ENCODE results near the gene SLC24A4.

Gene SLC24A4

DNA sequence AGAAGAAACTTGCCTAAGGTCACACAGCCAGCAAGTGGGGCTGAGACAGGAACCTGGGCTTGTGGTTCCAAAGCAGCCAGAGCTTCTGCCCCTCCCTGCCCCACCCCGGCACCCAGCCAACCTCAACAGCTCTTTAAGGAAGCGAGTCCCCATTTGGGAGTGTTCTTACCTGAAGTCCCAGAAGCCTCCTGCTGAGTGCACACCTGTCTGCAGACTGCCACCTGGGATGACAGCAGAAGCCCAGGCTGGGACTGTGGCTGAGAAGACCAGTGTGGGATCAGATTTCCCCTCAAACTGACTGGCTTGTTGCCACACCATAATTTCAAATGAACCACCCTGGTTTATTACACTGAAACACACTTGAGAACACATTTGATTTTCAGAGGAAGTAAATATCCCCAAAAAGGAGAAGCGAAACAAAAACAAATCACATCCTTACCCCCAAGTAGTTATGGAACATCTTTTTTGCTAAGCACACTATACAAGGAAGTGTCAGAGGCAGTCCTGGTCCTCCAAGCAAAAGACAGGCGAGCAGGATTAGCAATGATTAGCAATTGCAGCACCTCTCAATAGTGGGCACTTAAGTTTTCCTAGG, 184.3 kb downstream of the SLC24A4 start:
- no peak for DNase-seq

DNA sequence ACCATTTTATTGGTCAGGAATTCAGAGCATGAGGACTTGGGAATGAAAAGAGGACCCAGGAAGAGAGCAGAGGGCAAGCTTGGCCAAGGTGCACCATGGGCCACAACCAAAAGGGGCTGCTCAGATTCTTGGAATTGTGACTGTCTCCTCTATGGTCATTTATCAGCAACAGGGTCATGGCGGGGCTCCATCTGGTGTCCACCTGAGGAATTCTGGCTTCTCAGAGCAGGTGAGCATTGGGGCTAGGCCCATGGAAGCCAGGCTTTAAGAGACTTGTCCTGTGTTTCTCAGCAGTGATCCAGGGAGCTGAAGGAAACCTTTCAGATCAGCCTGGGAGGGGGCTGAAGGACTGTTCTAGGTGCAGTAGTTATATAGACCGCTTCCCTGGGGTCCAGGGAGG, 188.0 kb downstream of the SLC24A4 start:
- DNase-seq = no peak

DNA sequence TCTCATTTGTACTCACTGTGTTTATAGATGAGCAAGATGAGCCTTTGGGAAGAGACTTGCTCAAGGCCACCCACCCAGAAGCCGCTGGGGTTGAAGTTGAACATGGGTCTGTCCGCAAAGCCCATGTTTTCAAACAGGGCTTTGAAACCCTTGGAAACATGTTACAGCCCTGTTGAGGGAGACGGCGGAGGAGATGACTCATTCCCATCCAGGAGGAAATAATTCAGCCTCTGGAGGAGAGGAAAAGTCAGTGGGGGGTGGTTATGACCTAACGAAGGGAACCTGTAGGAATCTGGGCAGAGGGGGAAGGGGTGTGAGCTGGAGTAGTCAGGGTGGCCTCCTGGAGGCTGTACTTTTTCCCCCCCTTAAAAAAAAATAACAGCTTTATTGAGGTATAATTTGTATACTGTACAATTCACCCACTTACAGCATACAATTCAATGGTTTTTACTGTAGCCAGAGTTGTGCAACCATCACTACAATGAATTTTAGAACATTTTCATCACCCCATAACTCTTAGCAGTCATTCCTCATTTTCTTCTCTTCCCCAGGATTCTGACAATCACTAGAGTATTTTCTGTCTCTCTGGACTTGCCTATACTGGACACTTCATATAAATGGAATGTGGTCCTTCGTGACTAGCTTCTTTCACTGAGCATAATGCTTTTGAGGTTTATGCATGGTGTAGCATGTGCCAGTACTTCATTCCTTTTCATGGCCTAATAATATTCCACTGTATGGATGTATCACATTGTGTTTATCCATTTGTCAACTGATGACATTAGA, 188.7 kb downstream of the SLC24A4 start:
- no peak for DNase-seq

DNA sequence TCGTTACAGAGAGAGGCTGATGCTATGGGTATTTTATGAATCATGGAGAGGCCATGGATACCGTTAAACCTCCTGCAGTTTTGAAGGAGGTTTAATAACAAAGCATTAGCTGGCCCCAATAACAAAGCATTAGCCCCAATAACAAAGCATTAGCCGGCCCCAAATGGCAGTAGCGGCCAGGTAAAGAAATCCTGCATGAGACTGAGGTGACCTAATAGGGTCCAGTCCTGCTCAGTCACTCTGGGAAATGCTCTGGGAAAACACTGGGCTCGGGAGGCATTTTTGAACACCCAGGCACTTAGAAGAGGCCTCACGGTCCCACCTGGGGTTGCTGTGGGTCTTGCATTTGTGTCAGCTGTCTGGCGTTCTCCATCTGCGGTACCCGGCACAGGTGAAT, 189.8 kb downstream of the SLC24A4 start:
- DNase-seq = no peak

DNA sequence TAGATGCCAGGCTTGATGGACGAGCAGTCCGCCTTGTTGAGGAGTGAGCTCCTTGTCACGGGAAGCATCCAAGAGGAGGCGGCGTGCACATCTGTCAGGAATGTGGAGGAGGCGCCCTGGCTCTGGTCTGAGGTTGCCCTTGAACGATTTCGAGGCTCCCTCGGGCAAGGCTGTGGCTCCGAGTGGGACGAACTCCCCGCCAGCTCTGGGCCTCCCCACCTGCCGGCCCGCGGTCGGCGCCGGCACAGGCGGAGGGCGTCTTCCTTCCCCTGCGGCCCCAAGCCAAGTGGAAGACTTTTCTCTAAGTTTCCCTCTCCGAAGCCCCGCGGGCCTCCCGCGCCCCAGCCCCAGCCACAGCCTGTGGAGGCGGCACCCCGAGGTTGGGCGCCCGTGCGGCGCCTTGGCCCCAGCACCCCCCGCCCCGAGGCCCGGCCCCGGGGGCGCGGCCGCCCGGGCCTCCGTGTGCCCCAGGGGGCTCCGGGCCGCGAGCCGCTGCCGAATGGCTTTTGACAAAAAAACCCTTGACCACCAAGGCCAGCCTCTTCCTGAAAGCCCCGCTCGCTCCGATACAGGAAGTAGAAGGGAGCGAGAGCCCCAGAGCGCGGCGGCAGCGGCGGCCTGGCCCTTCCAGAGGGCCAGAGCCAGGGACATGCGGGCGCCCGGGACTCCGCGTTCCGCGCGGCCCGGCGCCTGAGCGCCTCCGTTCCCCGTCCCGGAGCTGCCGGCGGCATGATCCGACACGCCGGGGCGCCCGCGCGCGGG, 190.4 kb downstream of the SLC24A4 start, which contains the start of gene RIN3:
RIN3 (plus strand) TSS at position 578 of the 762 bp plus-strand sequence; CDS start at position 730, 152 bp downstream.
- peak; percentile 40 for DNase-seq

DNA sequence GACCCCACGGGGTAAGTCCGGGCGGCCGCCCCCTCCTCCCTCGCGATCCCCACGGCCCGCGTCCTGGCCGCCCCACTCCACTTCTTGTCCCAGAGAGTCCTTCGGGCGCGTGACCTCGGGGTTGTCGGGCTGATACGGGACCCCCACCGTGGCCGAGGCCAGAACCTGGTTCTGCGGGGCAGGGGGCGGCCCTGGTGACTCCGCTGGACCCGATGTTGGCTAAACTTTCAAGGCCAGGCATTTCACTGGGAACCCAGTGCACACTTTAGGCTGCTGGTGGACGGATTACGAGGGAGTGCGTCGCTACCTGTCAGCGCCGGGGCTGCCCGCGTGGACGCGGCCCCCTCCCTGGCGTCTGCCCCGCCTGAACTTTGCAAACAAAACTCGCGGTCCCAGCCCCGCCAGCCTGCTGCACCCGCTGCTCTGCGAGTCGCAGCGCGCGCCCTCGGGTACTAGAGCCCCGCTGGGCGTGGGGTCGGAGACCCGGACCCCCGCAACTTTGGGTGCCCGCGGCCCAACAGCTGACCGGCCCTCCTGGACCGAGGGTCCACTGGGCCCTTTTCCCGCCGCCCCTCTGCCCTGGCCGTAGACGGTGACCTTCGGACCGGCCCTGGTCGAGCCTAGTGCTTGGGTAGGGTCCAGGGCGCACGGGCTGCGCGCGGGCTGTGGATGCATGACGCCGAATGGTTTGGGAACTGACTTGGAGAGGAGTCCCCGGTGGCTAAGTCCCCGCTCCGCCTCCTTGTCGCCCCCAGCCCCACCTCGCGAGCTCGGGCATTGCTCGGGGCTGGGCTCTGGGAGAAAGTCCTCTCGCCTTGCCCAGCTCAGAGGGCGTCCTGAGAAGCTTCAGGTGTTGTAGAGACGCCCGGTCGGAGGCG, 191.2 kb downstream of the SLC24A4 start:
- DNase-seq = peak; percentile 35

DNA sequence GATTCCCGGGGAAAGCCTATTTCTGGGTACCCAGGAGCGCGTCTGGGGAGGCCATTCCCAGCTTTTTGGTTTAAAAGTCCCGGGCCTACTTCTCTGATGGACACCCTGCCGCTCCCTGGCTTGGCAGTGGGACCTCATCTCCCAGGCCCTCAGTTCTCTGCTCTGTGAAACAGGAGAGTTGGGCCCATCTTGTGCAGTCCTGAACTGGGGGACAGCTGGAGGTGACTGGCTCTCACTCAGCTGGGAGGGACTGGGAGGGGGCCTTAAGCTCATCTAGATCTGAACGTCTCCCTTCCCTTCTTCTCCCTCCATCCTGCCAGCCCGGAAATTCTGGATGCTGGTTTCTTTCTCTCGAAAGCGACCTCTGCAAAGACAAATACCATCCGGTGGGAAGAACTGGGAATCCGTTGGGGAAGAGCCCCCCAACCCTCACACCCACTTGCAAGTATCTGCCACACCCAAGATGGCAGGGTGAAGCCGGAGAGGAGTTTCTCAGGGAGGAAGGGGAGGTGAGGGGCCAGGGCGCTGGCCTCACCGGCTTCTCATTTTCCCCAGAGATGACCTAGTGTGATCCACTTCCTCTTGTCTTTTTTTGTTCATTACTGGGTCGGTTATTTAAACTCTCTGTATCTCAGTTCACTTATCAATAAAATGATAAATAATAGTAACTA, 192.0 kb downstream of the SLC24A4 start:
- DNase-seq = no peak

DNA sequence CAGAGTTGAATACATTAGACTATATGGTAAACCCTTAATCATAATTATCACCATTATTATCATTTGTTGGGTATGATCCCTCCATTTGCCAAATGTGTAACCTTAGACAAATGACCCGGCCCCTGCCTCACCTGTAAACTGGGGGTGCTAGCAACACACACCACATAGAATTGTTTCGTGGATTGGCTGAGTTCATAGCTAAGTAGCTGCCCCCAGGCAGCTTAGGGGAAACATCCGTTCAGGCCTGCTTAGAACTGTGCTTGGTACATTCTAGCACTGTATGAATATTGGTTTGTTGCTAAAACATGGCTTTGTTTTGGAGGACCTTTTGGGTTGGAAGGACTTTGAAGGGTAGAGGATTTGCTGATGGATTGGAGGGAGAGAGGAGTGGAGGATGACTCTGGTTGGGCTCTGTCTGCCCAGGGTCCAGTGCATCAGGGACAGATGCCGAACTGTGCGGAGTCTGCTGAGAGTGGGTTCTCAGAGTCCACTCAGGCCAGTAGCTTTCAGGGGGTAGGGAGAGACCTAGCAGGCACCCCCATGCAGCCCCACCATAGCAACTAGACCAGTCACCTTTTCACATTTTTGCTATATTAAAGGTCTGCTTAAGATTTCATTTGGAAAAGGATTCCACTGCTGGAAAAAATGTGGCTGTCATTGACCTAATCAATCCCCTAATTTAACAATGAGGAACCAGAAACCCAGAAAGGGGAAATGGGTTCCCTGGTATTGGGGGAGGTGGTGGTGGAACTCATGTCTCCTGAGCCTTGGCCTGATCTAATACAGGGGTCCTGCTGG, 192.8 kb downstream of the SLC24A4 start:
- no peak for DNase-seq

DNA sequence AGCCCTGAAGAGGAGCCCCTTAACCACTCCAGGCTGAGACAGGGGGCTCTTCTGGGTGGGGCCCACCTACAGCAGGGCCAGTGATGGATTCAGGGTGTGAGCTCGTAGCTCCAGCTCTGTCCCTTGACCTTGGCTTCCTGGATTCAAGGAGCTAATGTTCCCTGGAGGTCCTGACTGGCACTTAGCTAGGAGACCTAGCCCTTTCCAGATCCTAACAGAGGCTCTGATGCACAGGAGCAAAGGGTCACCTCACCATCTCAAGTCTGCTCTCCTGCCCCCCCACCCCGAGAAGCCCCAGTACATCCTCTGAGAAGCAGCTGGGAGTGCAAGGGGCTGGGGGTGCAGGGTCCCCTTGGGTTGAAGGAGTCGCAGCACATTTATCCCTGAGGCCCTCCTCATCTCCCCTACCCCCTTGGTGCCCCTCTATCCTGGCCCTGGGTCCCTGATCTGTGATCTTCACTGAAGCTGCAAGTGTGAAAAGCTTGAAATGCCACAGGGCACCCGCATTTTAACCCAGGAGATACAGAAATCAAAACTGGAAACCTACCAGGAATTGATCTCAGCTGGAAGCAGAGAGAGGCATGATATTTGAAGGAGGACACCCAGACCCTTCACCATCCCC, 193.5 kb downstream of the SLC24A4 start:
- DNase-seq = no peak

DNA sequence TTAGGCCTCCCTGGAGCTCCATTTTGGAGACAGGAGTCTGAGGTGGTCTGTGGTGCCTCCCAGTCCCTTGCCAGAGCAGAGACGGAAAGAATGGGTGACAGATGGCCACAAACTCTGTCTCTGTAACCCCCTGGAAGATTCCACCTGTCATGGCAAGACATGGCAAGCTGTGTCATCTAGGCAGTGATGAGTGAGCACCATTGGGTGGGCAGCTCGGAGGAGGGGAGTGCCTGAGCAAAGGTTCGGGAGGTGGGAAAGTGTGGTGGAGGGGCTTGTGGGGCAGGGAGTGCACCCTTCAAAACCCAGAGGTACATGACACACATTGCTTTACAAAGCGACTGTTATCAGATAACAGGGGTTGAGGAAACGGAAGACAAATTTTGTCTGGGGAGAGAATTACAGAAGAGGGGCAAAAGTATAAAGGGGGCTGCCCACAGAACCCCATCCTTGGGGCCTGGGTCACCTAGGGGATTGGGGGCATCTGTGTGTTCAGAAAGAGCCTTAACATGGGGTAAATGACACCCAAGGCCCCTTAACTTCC, 194.1 kb downstream of the SLC24A4 start:
- no peak for DNase-seq

DNA sequence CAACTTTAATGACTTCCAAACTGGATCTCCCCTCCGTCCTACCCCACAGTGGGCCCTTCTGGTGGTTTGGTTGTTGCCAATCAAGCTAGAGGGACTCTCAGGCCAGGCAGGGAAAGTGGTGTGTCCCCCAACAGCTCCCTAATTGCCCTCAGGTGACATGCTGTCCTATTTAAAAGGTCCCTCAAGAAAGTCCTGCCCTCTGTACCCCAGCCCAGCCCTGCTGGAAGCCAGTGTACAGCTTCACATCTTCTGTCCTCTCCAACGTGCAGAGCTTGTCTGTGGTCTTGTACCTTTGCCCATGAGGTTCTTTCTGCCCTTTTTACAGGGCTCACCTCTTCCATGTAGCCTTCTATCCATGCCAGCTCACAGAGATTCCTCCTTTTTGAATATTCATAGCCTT, 194.8 kb downstream of the SLC24A4 start:
- DNase-seq = no peak

DNA sequence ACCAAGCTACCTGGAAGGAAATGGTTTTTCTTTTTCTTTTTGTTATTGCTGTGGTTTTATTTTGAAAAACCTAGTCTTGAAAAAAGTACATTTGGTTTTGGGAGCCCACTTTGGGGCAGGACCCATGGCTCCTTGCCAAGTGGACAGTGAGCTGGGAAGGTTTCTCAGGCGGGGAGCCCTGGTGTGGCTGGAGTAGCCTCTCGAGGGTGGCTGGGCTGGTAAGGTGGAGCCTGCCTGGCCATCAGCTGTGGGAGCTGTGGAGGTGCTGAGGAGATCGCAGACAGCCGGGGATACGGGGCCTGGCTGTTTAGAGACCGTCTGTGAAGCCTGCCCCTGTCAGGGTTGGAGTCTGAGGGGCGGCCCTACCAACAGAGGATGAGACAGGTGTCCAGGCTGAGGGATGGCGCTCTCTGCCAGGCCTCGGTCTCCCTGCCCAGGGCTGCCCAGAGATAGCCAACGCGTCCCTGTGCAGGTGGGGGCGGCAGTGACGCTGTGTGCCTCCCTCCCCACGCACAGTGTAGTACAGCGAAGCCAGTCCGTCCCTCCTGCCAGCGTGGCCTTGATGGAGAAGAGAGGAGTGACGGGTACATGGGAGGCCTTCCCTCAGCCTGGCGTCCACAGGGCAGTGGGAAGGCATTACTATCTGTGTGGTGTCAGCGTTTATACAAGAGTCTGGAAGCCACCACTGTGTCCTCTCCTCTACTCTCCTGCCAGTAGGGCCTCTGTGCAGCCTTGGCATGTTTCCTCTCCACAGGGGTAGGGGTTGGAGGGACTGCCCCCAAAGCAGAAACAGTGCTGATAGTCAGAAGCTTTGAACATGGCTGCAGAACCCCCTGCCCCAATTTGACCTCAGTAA, 196.5 kb downstream of the SLC24A4 start:
- no peak for DNase-seq

DNA sequence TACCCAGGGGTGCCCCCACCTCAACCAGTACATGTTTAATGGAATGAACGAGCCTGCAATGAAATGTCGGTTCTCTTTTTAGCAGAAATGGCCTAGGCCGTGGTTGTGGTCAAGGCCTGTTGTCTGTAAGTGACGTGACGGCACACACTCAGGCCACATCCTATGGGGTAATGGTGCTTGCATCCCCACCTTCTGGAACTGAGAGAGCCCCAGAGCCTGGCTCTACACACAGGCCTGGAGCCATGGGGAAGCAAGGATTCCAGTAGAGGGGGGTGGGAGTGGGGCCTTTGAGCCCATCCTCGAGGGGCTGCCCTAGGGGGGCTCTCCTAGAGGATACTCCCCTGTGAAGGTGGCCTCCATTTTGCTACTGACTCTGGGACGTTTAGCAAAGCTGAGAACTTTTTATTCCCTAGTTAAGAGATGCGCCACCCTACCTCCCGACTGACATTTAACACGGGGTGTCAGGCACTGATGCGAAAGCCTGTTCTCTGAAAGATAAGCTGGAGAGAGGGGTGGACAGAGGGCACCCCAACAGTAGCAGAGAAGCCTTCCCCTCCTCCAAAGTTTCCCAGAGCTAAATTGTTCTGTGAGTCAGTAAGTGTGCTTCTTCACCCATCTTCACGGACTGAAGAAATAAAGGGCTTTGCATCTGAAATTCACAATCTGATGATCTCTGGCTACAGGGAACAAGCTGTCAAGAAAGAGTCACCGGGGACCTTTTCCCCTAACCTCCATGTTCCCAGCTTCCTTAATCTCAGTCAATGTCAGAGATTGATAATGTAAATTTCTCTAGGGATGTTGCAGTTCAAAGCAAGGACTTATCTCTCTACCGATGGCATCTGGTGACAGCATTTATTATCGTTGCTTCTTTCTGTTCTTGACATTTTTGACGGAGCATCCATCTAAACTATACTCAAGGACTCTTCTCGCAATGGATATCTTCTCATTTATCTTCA, 197.4 kb downstream of the SLC24A4 start:
- no peak for DNase-seq

DNA sequence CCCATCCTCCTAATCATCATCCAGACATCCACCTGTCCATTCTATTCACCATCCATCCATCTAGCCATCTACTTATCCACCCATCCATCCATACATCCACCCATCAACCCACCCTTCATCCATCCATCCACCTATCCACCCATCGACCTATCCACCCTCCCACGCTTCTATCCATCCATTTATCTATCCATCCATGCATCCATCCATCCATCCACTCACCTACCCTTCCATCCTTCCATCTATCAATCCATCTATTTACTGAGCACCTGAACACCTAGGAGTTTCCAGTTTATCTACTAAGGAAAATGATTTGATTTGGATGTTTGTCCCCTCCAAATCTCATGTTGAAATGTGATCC, 198.1 kb downstream of the SLC24A4 start:
- no peak for DNase-seq

DNA sequence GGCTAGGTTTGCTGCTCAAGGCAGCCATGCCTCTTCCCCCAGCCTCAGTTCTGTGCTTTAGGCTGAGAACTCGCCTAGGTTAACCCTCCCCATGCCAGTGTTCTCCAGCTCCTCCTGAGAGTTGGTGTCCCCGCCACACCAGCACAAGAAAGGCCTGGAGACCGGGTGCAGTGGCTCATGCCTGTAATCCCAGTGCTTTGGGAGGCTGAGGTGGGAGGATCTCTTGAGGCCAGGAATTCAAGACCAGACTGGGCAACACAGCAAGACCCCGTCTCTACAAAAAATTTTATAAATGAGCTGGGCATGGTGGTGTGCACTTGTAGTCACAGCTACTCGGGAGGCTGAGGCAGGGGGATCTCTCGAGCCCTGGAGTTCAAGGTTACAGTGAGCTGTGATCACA, 200.8 kb downstream of the SLC24A4 start:
- no peak for DNase-seq

DNA sequence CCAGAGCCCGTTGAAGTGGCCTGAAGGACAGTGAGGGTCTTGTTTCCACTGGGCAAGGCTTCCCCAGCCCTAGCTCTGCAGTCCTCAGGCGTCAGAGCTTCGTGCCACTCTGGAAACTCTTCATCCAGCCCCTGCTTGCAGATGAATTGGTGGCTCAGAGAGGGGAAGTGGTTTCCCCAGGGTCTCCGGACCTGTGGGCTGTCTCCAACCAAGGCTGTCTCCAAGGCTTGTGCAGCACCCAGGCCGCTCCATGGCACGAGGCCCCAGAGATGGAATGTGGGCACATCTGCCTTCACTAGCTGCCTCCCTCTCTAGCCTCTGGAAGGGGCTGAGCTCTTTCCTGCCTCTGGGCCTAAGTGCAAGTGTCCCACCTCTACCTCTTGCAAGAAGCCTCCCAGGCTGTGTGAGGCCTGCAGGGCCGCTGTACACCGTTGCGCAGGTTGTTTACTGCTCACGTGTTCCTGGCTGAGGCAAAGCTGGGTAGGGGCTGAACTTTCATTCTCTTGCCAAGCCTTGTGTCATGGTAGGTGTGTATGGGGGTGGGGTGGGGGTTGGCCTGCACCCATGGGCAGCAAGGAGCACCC, 201.7 kb downstream of the SLC24A4 start:
- DNase-seq = no peak

DNA sequence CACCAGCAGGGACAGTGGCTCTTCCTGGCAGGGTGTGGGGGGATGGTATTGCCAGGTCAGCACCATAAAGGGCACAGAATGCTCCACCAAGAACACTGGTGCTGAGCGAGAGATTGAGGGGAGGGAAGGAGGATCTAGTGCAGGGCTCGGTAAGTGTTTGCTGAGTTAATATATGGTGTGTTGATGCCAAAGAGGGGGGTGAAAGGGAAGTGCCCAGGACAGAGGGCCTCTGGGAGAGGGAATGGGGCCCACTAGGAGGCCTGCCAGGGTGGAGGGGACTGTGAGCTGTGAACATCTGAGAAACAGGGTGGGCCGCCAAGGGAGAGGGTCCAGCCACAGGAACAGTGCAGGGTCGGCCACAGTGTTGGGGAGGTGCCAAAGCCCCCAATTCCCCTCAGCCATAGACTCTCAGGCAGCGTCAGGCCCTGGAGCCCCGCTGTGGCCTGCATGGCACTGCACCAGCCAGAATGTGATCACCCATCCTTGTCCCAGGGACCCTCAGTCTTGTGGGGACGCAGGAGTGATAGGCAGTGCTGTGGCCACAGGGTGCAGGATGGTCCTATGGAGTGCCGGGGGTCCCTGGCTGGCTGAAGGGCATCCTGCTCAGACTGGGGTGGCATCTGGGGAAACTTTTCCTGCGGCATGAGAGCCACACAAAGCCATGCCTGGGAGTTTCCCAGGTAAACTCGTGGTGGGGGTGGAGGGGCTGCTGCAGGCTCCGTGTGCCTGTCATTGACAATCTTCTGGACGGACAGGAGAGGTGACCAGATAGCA, 202.5 kb downstream of the SLC24A4 start:
- no peak for DNase-seq
